ENCODE data around the gene LRRC75B.
"Not testable (repeated sequence)": the region's sequence is repeated elsewhere in the genome, so short reads cannot be mapped to it uniquely, and the experiment has no call there.

The LRRC75B gene

GRCh38 chr22:24602105-24602749 is 9.4 kb upstream of the LRRC75B start:
- not testable (repeated sequence) for H3K9ac ChIP-seq (ENCODE audit: low read length in 5 of 5); H3K4me1 ChIP-seq (ENCODE audit: control insufficient read depth in 5 of 5, insufficient read depth in 5 of 5, low read length in 5 of 5); H3K9me3 ChIP-seq (ENCODE audit: control insufficient read depth in 5 of 5, low read length in 5 of 5); H3K27me3 ChIP-seq (ENCODE audit: control insufficient read depth in 5 of 5, insufficient read depth in 4 of 5, low read length in 5 of 5); H3K36me3 ChIP-seq (ENCODE audit: control insufficient read depth in 5 of 5, insufficient read depth in 5 of 5, low read length in 5 of 5); H3K27ac ChIP-seq (ENCODE audit: low read depth, low read length); H3K4me3 ChIP-seq (ENCODE audit: low read depth in 1 of 5, low read length in 5 of 5)

- Histone ChIP-seq H3K36me3 (ENCODE audit: control insufficient read depth in 5 of 5, insufficient read depth in 5 of 5, low read length in 5 of 5) (no peaks in the 10 kb centered on the region), H3K9me3 (ENCODE audit: control insufficient read depth in 5 of 5, low read length in 5 of 5) (no peaks in the 10 kb centered on the region), H3K27me3 (ENCODE audit: control insufficient read depth in 5 of 5, insufficient read depth in 4 of 5, low read length in 5 of 5) (no peaks in the 10 kb centered on the region), H3K4me3 (ENCODE audit: low read depth in 1 of 5, low read length in 5 of 5) (no peak overlapping the region), H3K4me1 (ENCODE audit: control insufficient read depth in 5 of 5, insufficient read depth in 5 of 5, low read length in 5 of 5) (peaks cover 0 to 5% (median 0%) of the 10 kb centered on the region in 5 donors), H3K27ac (ENCODE audit: low read depth, low read length) (no peak overlapping the region), H3K9ac (ENCODE audit: low read length in 5 of 5) (no peak overlapping the region)
Observed at GRCh38 chr22:24601217-24602104, 8.6 kb upstream of the LRRC75B start.

GRCh38 chr22:24599958-24600715 is 7.3 kb upstream of the LRRC75B start:
- not testable (repeated sequence) for H3K4me3 ChIP-seq (ENCODE audit: low read depth in 1 of 5, low read length in 5 of 5); H3K4me1 ChIP-seq (ENCODE audit: control insufficient read depth in 5 of 5, insufficient read depth in 5 of 5, low read length in 5 of 5); H3K27me3 ChIP-seq (ENCODE audit: control insufficient read depth in 5 of 5, insufficient read depth in 4 of 5, low read length in 5 of 5); H3K9me3 ChIP-seq (ENCODE audit: control insufficient read depth in 5 of 5, low read length in 5 of 5); H3K9ac ChIP-seq (ENCODE audit: low read length in 5 of 5); H3K36me3 ChIP-seq (ENCODE audit: control insufficient read depth in 5 of 5, insufficient read depth in 5 of 5, low read length in 5 of 5); H3K27ac ChIP-seq (ENCODE audit: low read depth, low read length)

- peaks cover 0 to 5% (median 0%) of the 10 kb centered on the region in 5 donors for H3K4me1 ChIP-seq (ENCODE audit: control insufficient read depth in 5 of 5, insufficient read depth in 5 of 5, low read length in 5 of 5)
Observed at GRCh38 chr22:24599514-24599913, 6.6 kb upstream of the LRRC75B start.

GRCh38 chr22:24597076-24597475 is 4.2 kb upstream of the LRRC75B start:
- not testable (repeated sequence) for H3K27ac ChIP-seq (ENCODE audit: low read depth, low read length); H3K9ac ChIP-seq (ENCODE audit: low read length in 5 of 5); H3K27me3 ChIP-seq (ENCODE audit: control insufficient read depth in 5 of 5, insufficient read depth in 4 of 5, low read length in 5 of 5); H3K4me3 ChIP-seq (ENCODE audit: low read depth in 1 of 5, low read length in 5 of 5); H3K36me3 ChIP-seq (ENCODE audit: control insufficient read depth in 5 of 5, insufficient read depth in 5 of 5, low read length in 5 of 5); H3K9me3 ChIP-seq (ENCODE audit: control insufficient read depth in 5 of 5, low read length in 5 of 5)
- peaks cover 0 to 16% (median 10%) of the 10 kb centered on the region in 5 donors for H3K4me1 ChIP-seq (ENCODE audit: control insufficient read depth in 5 of 5, insufficient read depth in 5 of 5, low read length in 5 of 5)

More at GRCh38 chr22:24599514-24599913, 6.6 kb upstream of the LRRC75B start:
- no peak overlapping the region for H3K4me3 ChIP-seq (ENCODE audit: low read depth in 1 of 5, low read length in 5 of 5)
- no peaks in the 10 kb centered on the region for H3K27me3 ChIP-seq (ENCODE audit: control insufficient read depth in 5 of 5, insufficient read depth in 4 of 5, low read length in 5 of 5)
- H3K27ac ChIP-seq (ENCODE audit: low read depth, low read length), result no peak overlapping the region
- no peak overlapping the region for H3K9ac ChIP-seq (ENCODE audit: low read length in 5 of 5)
- no peaks in the 10 kb centered on the region for H3K9me3 ChIP-seq (ENCODE audit: control insufficient read depth in 5 of 5, low read length in 5 of 5)
- H3K36me3 ChIP-seq (ENCODE audit: control insufficient read depth in 5 of 5, insufficient read depth in 5 of 5, low read length in 5 of 5), result no peaks in the 10 kb centered on the region

GRCh38 chr22:24595863-24596262 is 3.0 kb upstream of the LRRC75B start:
- Histone ChIP-seq H3K4me1 (ENCODE audit: control insufficient read depth in 5 of 5, insufficient read depth in 5 of 5, low read length in 5 of 5) (peaks cover 0 to 15% (median 13%) of the 10 kb centered on the region in 5 donors), H3K27me3 (ENCODE audit: control insufficient read depth in 5 of 5, insufficient read depth in 4 of 5, low read length in 5 of 5) (no peaks in the 10 kb centered on the region), H3K27ac (ENCODE audit: low read depth, low read length) (no peak overlapping the region), H3K9ac (ENCODE audit: low read length in 5 of 5) (no peak overlapping the region), H3K9me3 (ENCODE audit: control insufficient read depth in 5 of 5, low read length in 5 of 5) (no peaks in the 10 kb centered on the region), H3K36me3 (ENCODE audit: control insufficient read depth in 5 of 5, insufficient read depth in 5 of 5, low read length in 5 of 5) (no peaks in the 10 kb centered on the region), H3K4me3 (ENCODE audit: low read depth in 1 of 5, low read length in 5 of 5) (no peak overlapping the region)

- no peak overlapping the region for H3K9ac ChIP-seq (ENCODE audit: low read length in 5 of 5)
- no peaks in the 10 kb centered on the region for H3K36me3 ChIP-seq (ENCODE audit: control insufficient read depth in 5 of 5, insufficient read depth in 5 of 5, low read length in 5 of 5)
- H3K4me1 ChIP-seq (ENCODE audit: control insufficient read depth in 5 of 5, insufficient read depth in 5 of 5, low read length in 5 of 5), result peaks cover 0 to 15% (median 13%) of the 10 kb centered on the region in 5 donors
- no peak overlapping the region for H3K27ac ChIP-seq (ENCODE audit: low read depth, low read length)
- H3K9me3 ChIP-seq (ENCODE audit: control insufficient read depth in 5 of 5, low read length in 5 of 5), result no peaks in the 10 kb centered on the region
- no peak overlapping the region for H3K4me3 ChIP-seq (ENCODE audit: low read depth in 1 of 5, low read length in 5 of 5)
- H3K27me3 ChIP-seq (ENCODE audit: control insufficient read depth in 5 of 5, insufficient read depth in 4 of 5, low read length in 5 of 5), result no peaks in the 10 kb centered on the region
Observed at GRCh38 chr22:24595228-24595627, 2.4 kb upstream of the LRRC75B start.

- Histone ChIP-seq H3K9me3 (ENCODE audit: control insufficient read depth in 5 of 5, low read length in 5 of 5) (no peaks in the 10 kb centered on the region), H3K4me3 (ENCODE audit: low read depth in 1 of 5, low read length in 5 of 5) (no peak overlapping the region), H3K4me1 (ENCODE audit: control insufficient read depth in 5 of 5, insufficient read depth in 5 of 5, low read length in 5 of 5) (peaks cover 0 to 15% (median 13%) of the 10 kb centered on the region in 5 donors), H3K27ac (ENCODE audit: low read depth, low read length) (no peak overlapping the region), H3K9ac (ENCODE audit: low read length in 5 of 5) (no peak overlapping the region), H3K27me3 (ENCODE audit: control insufficient read depth in 5 of 5, insufficient read depth in 4 of 5, low read length in 5 of 5) (no peaks in the 10 kb centered on the region), H3K36me3 (ENCODE audit: control insufficient read depth in 5 of 5, insufficient read depth in 5 of 5, low read length in 5 of 5) (no peaks in the 10 kb centered on the region)
Observed at GRCh38 chr22:24594569-24595120, 1.8 kb upstream of the LRRC75B start.

- H3K27ac ChIP-seq (ENCODE audit: low read depth, low read length), result no peak overlapping the region
- H3K4me1 ChIP-seq (ENCODE audit: control insufficient read depth in 5 of 5, insufficient read depth in 5 of 5, low read length in 5 of 5), result peaks cover 0 to 15% (median 13%) of the 10 kb centered on the region in 5 donors
- H3K36me3 ChIP-seq (ENCODE audit: control insufficient read depth in 5 of 5, insufficient read depth in 5 of 5, low read length in 5 of 5), result peaks cover 0 to 5% (median 1%) of the 10 kb centered on the region in 5 donors
- no peaks in the 10 kb centered on the region for H3K27me3 ChIP-seq (ENCODE audit: control insufficient read depth in 5 of 5, insufficient read depth in 4 of 5, low read length in 5 of 5)
- H3K9me3 ChIP-seq (ENCODE audit: control insufficient read depth in 5 of 5, low read length in 5 of 5), result no peaks in the 10 kb centered on the region
- H3K4me3 ChIP-seq (ENCODE audit: low read depth in 1 of 5, low read length in 5 of 5), result no peak overlapping the region
- no peak overlapping the region for H3K9ac ChIP-seq (ENCODE audit: low read length in 5 of 5)
Observed at GRCh38 chr22:24593836-24594568, 1.1 kb upstream of the LRRC75B start.
